SK-N-SH (cell line): ENCODE results near the gene LCOR.

ENCODE experiments used
- CTCF ChIP-seq: fragments of 200-600 bp; sonication (generic); IDR thresholded peaks from 2 replicates; pipeline ENCODE4 v1.6.1; 2017; ENCODE audit warnings: antibody characterized with exemption, mild to moderate bottlenecking, moderate library complexity
- FOXJ3 ChIP-seq: sonication (generic); formaldehyde crosslinking; IDR thresholded peaks from 2 replicates; pipeline ENCODE4 v1.5.1; 2020; ENCODE audit warnings: mild to moderate bottlenecking, missing genetic modification reagents
- GATA2 ChIP-seq: sonication (generic); formaldehyde crosslinking; IDR thresholded peaks from 2 replicates; pipeline ENCODE4 v1.5.0; 2020; ENCODE audit warnings: mild to moderate bottlenecking, missing genetic modification reagents
- MEF2A ChIP-seq: IDR thresholded peaks from 2 replicates; pipeline ENCODE4 v1.4.0; 2012; ENCODE audit warnings: low read depth, borderline replicate concordance
- NRF1 ChIP-seq: IDR thresholded peaks from 2 replicates; pipeline ENCODE4 v1.6.1; 2012; ENCODE audit warnings: low read depth, mild to moderate bottlenecking, low read length
- POLR2AphosphoS5 ChIP-seq: IDR thresholded peaks from 2 replicates; pipeline ENCODE4 v1.6.1; 2012; ENCODE audit warnings: low read depth, low read length
- RAD21 ChIP-seq: IDR thresholded peaks from 2 replicates; pipeline ENCODE4 v1.6.1; 2012; ENCODE audit warnings: mild to moderate bottlenecking, low read length
- RFX5 ChIP-seq: IDR thresholded peaks from 2 replicates; pipeline ENCODE4 v1.6.1; 2012; ENCODE audit warnings: mild to moderate bottlenecking, improper control_type of control experiment, low read length
- TCF12 ChIP-seq: IDR thresholded peaks from 2 replicates; pipeline ENCODE4 v1.4.0; 2012
- YY1 ChIP-seq: IDR thresholded peaks from 2 replicates; pipeline ENCODE4 v1.4.0; 2012; ENCODE audit warnings: low read depth, mild to moderate bottlenecking

- no peak for TF ChIP-seq FOXJ3 (CRISPR knock-in tag)
- TF ChIP-seq POLR2AphosphoS5, result no peak
- TF ChIP-seq CTCF, result no peak
- no peak for TF ChIP-seq MEF2A
- TF ChIP-seq RFX5, result no peak
- TF ChIP-seq NRF1, result no peak
- no peak for TF ChIP-seq RAD21
- TF ChIP-seq TCF12, result no peak
- no peak for TF ChIP-seq GATA2 (CRISPR knock-in tag)
- TF ChIP-seq YY1, result no peak
These were observed 179.3 kb downstream of the LCOR start for GRCh38 chr10:97011397-97011796.
